Endothelial cell (in vitro differentiated cells): ENCODE data around the gene RASD2. TPM values are rescaled to one million over a fixed set of nuclear protein-coding genes. Genes with fewer than 3 reads are reported as not detected.

ENCODE experiments used
- DNase-seq: peaks from one replicate; pipeline ENCODE4 v3.0.0; 2021; ENCODE audit warnings: low spot score
- H3K27ac Mint-ChIP-seq: one replicate; pipeline ENCODE4 v1.8.0; 2021; ENCODE audit warnings: mixed read lengths, inconsistent platforms; ENCODE audit not compliant: unreplicated experiment
- H3K27me3 Mint-ChIP-seq: one replicate; pipeline ENCODE4 v1.8.0; 2021; ENCODE audit warnings: mild to moderate bottlenecking, moderate library complexity, mixed read lengths, inconsistent platforms; ENCODE audit not compliant: unreplicated experiment
- H3K36me3 Mint-ChIP-seq: one replicate; pipeline ENCODE4 v1.8.0; 2021; ENCODE audit warnings: mild to moderate bottlenecking, low read depth, mixed read lengths, inconsistent platforms; ENCODE audit not compliant: unreplicated experiment
- H3K4me1 Mint-ChIP-seq: one replicate; pipeline ENCODE4 v1.8.0; 2021; ENCODE audit warnings: mild to moderate bottlenecking, mixed read lengths, inconsistent platforms; ENCODE audit not compliant: unreplicated experiment
- H3K4me3 Mint-ChIP-seq: one replicate; pipeline ENCODE4 v1.8.0; 2021; ENCODE audit warnings: mild to moderate bottlenecking, mixed read lengths, inconsistent platforms; ENCODE audit not compliant: unreplicated experiment
- H3K9me3 Mint-ChIP-seq: one replicate; pipeline ENCODE4 v1.8.0; 2021; ENCODE audit warnings: mixed read lengths, inconsistent platforms; ENCODE audit not compliant: unreplicated experiment
- total RNA-seq: library from RNA; stranded (reverse); fragmentation: NEBNext Ultra II Directional; extraction: Animal tissue kit (Norgen Biotek cat#: 25700); gene quantifications from one replicate; pipeline ENCODE4 v1.2.1, GENCODE V29; 2021; ENCODE audit not compliant: unreplicated experiment
- TF ChIP-seq, protein P1 (sequence below): fragments of 200-600 bp; sonication (generic); IDR thresholded peaks from one replicate; pipeline ENCODE4 v1.5.0; 2021; ENCODE audit warnings: antibody characterized with exemption; ENCODE audit not compliant: unreplicated experiment

Gene RASD2
- total RNA-seq, 1 donor from 2014 or later: not detected

DNA sequence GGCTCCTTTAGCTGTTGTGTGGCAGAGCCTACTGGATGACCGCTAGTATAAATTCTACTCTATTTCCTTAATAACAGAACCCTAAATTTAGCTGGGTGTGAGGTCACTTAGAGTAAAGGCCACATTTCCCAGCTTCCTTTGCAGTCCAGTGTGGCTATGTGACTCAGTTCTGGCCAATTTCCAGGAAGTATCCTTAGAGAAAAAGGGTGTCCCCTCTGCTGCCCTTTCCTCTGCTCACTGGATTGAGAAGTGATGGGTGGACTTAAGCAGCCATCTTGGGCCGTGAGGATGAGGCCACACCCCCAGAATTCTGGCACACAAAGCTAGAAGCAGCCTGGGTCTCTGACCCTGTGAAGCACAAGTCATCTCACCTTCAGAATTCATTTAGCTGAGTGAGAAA lies 11.7 kb upstream of the RASD2 start:
- Mint-ChIP-seq H3K9me3 (no peaks in the 10 kb centered on the region), H3K36me3 (peaks cover 3% of the 10 kb centered on the region), H3K27ac (no peak overlapping the region), H3K4me3 (no peak overlapping the region), H3K27me3 (peaks cover 2% of the 10 kb centered on the region), H3K4me1 (peaks cover 17% of the 10 kb centered on the region)
- TF ChIP-seq, protein P1, sequence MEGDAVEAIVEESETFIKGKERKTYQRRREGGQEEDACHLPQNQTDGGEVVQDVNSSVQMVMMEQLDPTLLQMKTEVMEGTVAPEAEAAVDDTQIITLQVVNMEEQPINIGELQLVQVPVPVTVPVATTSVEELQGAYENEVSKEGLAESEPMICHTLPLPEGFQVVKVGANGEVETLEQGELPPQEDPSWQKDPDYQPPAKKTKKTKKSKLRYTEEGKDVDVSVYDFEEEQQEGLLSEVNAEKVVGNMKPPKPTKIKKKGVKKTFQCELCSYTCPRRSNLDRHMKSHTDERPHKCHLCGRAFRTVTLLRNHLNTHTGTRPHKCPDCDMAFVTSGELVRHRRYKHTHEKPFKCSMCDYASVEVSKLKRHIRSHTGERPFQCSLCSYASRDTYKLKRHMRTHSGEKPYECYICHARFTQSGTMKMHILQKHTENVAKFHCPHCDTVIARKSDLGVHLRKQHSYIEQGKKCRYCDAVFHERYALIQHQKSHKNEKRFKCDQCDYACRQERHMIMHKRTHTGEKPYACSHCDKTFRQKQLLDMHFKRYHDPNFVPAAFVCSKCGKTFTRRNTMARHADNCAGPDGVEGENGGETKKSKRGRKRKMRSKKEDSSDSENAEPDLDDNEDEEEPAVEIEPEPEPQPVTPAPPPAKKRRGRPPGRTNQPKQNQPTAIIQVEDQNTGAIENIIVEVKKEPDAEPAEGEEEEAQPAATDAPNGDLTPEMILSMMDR: no peak
- DNase-seq: no peak

DNA sequence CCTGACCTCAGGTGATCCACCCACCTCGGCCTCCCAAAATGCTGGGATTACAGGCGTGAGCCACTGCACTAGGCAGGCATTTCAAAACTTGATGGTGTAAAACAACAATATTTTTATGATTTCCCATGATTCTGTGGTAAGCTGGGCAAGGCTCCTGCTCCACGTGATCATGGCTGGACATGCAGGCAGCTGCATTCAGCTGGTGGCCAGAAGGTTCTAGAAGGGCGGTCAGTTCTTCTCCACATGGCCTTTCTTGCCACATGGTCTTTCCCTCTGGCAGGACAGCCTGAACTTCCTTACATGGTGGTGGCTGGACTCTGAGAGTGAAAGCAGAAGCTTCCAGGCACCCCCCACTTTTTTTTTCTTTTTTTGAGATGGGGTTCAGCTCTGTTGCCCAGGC lies 9.9 kb upstream of the RASD2 start:
- TF ChIP-seq, protein P1: no peak
- Mint-ChIP-seq H3K4me3 (no peak overlapping the region), H3K27me3 (peaks cover 2% of the 10 kb centered on the region)

DNA sequence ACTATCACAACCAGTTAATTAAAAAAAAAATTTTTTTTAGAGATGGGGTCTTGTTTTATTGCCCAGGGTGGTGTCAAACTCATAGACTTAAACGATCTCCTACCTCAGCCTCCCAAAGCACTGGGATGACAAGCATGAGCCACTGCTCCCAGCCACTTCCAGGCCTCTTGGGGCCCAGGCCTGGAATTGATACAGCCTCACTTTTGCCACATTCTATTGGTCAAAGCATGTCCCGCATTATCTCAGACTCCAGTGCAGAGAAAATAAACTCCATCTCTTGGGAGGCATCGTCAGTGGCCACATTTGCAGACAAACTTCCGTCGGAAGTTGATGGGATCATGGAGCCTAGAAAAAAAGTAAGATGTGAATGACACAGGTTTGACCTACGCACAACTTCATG lies 9.4 kb upstream of the RASD2 start:
- TF ChIP-seq, protein P1: no peak
- Mint-ChIP-seq H3K4me1 (peaks cover 15% of the 10 kb centered on the region), H3K9me3 (no peaks in the 10 kb centered on the region), H3K36me3 (peaks cover 3% of the 10 kb centered on the region), H3K27ac (no peak overlapping the region), H3K27me3 (peaks cover 2% of the 10 kb centered on the region), H3K4me3 (no peak overlapping the region)
- no peak for DNase-seq

More for the DNA sequence above, 9.9 kb upstream of the RASD2 start:
- Mint-ChIP-seq H3K27ac (no peak overlapping the region), H3K9me3 (no peaks in the 10 kb centered on the region), H3K4me1 (peaks cover 17% of the 10 kb centered on the region), H3K36me3 (peaks cover 3% of the 10 kb centered on the region)
- DNase-seq: no peak

DNA sequence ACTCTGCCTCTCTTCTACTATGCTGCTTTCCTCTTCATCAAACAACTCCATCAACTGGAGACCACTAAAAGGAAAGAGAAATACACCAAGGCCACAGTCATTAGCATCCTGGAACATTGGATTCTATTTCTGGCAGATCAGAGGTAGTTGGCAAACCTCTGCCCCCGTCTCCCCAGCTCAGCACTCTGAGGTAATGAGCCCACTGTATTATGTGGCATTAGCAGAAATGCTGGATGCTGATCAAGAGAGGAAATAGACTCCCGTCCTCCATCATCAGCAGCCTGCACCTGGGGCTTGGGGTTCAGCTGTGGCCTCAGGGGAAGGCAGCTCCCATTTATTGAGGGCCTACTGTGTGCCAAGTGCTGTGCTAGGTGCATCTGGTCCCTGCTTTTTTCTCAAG lies 9.0 kb upstream of the RASD2 start:
- TF ChIP-seq, protein P1: no peak
- H3K27me3 Mint-ChIP-seq: peaks cover 2% of the 10 kb centered on the region
- no peak for DNase-seq
- no peak overlapping the region for H3K4me3 Mint-ChIP-seq
- peaks cover 11% of the 10 kb centered on the region for H3K4me1 Mint-ChIP-seq
- no peaks in the 10 kb centered on the region for H3K9me3 Mint-ChIP-seq
- no peak overlapping the region for H3K27ac Mint-ChIP-seq
- peaks cover 3% of the 10 kb centered on the region for H3K36me3 Mint-ChIP-seq

DNA sequence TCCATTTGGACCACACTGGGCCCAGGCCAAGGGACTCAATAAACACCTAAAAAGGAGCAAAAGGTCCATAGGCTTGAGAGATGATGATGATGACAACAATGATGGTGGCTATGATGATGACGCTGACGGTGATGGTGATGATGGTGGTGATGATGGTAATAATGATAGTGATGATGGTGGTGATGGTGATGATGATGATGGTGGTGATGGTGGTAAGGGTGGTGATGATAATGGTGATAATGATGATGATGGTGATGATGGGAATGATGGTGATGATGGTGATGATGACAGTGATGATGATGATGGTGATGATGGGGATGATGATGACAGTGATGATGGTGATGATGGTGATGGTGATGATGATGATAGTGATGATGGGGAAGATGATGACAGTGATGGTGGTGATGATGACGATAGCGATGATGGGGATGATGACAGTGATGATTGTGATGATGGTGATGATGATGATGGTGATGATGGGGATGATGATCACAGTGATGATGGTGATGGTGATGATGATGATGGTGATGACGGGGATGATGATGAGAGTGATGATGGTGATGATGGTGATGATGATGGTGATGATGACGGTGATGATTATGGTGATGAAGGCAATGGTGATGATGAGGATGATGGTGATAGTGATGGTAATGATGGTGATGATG lies 7.1 kb upstream of the RASD2 start:
- Mint-ChIP-seq H3K4me3 (no peak overlapping the region), H3K36me3 (no peaks in the 10 kb centered on the region), H3K9me3 (no peaks in the 10 kb centered on the region), H3K4me1 (no peaks in the 10 kb centered on the region), H3K27me3 (peaks cover 2% of the 10 kb centered on the region), H3K27ac (no peak overlapping the region)
- TF ChIP-seq, protein P1: no peak
- DNase-seq: no peak
